ENCODE results near the gene GLIS1.
A peak's percentile ranks its signal among the peaks of the same experiment; 100 is the strongest.
"Not testable (repeated sequence)": the region's sequence is repeated elsewhere in the genome, so short reads cannot be mapped to it uniquely, and the experiment has no call there.

GLIS1 gene

GRCh38 chr1:53765657-53766056, 26.7 kb upstream of the GLIS1 start:
- peaks cover 39% of the 10 kb centered on the region for H3K36me3 ChIP-seq (ENCODE audit: low read depth)
- no peaks in the 10 kb centered on the region for H3K27me3 ChIP-seq (ENCODE audit: insufficient read depth, poor library complexity, severe bottlenecking)
- DNase-seq (ENCODE audit: low spot score) (no peak), ATAC-seq (ENCODE audit: low read depth) (peak; percentile 25; the same call in 1 of the 3 replicates)
- H3K9me3 ChIP-seq (ENCODE audit: severe bottlenecking): no peaks in the 10 kb centered on the region
- H3K27ac ChIP-seq (ENCODE audit: poor library complexity, severe bottlenecking): no peak overlapping the region
- H3K4me1 ChIP-seq (ENCODE audit: insufficient read depth, poor library complexity, severe bottlenecking): no peaks in the 10 kb centered on the region
- no peak for TF ChIP-seq CTCF (IDR thresholded peaks at IDR 0.05; ENCODE audit: poor library complexity, severe bottlenecking)
- no peak overlapping the region for H3K4me3 ChIP-seq (ENCODE audit: severe bottlenecking)

DNA sequence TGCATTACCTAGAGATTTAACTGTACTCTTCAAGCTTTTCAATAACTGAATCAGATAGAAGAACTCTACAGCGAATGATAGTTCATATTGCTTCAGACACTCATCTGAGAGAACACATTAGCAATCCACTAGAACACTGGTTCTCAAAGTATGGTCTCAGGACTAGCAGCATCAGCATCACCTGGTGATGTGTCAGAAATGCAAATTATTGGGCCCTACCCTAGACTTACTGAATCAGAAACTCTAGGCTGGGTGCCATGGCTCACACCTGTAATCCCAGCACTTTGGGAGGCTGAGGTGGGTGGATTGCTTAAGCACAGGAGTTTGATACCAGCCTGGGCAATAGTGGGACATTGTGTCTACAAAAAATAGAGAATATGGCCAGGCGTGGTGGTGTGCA, 24.9 kb upstream of the GLIS1 start:
- peaks cover 23% of the 10 kb centered on the region for H3K36me3 ChIP-seq (ENCODE audit: low read depth)
- no peaks in the 10 kb centered on the region for H3K9me3 ChIP-seq (ENCODE audit: severe bottlenecking)
- H3K27ac ChIP-seq (ENCODE audit: poor library complexity, severe bottlenecking): no peak overlapping the region
- no peak for TF ChIP-seq CTCF (IDR thresholded peaks at IDR 0.05; ENCODE audit: poor library complexity, severe bottlenecking)
- DNase-seq (ENCODE audit: low spot score): no peak
- H3K4me1 ChIP-seq (ENCODE audit: insufficient read depth, poor library complexity, severe bottlenecking): no peaks in the 10 kb centered on the region
- ATAC-seq (ENCODE audit: low read depth): peak; percentile 41; the same call in 1 of the 3 replicates
- H3K27me3 ChIP-seq (ENCODE audit: insufficient read depth, poor library complexity, severe bottlenecking): no peaks in the 10 kb centered on the region
- H3K4me3 ChIP-seq (ENCODE audit: severe bottlenecking): no peak overlapping the region

GRCh38 chr1:53763461-53763860, 24.5 kb upstream of the GLIS1 start:
- peaks cover 20% of the 10 kb centered on the region for H3K36me3 ChIP-seq (ENCODE audit: low read depth)
- H3K9me3 ChIP-seq (ENCODE audit: severe bottlenecking): no peaks in the 10 kb centered on the region
- ATAC-seq (ENCODE audit: low read depth) (no peak), DNase-seq (ENCODE audit: low spot score) (no peak)
- H3K27me3 ChIP-seq (ENCODE audit: insufficient read depth, poor library complexity, severe bottlenecking): no peaks in the 10 kb centered on the region
- no peak for TF ChIP-seq CTCF (IDR thresholded peaks at IDR 0.05; ENCODE audit: poor library complexity, severe bottlenecking)
- no peak overlapping the region for H3K27ac ChIP-seq (ENCODE audit: poor library complexity, severe bottlenecking)
- no peaks in the 10 kb centered on the region for H3K4me1 ChIP-seq (ENCODE audit: insufficient read depth, poor library complexity, severe bottlenecking)
- no peak overlapping the region for H3K4me3 ChIP-seq (ENCODE audit: severe bottlenecking)

DNA sequence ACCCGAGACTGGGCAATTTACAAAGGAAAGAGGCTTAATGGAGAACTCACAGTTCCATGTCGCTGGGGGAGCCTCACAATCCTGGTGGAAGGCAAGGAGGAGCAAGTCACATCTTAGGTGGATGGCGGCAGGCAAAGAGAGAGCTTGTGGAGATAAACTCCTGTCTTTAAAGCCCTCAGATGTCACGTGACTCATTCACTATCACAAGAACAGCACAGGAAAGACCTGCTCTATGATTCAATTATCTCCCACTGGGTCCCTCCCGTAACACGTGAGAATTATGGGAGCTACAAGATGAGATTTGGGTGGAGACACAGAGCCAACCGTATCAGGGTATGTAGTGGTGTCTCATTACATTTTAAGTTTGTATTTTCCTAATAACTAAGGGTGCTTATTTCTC, 21.5 kb upstream of the GLIS1 start:
- not testable (repeated sequence) for DNase-seq (ENCODE audit: low spot score); H3K36me3 ChIP-seq (ENCODE audit: low read depth); ATAC-seq (ENCODE audit: low read depth)

GRCh38 chr1:53755874-53756273, 16.9 kb upstream of the GLIS1 start:
- Histone ChIP-seq H3K27me3 (ENCODE audit: insufficient read depth, poor library complexity, severe bottlenecking) (no peaks in the 10 kb centered on the region), H3K36me3 (ENCODE audit: low read depth) (no peaks in the 10 kb centered on the region), H3K27ac (ENCODE audit: poor library complexity, severe bottlenecking) (no peak overlapping the region), H3K4me1 (ENCODE audit: insufficient read depth, poor library complexity, severe bottlenecking) (no peaks in the 10 kb centered on the region), H3K4me3 (ENCODE audit: severe bottlenecking) (no peak overlapping the region), H3K9me3 (ENCODE audit: severe bottlenecking) (no peaks in the 10 kb centered on the region)
- no peak for ATAC-seq (ENCODE audit: low read depth)
- DNase-seq (ENCODE audit: low spot score): no peak
- TF ChIP-seq CTCF (IDR thresholded peaks at IDR 0.05; ENCODE audit: poor library complexity, severe bottlenecking): no peak

More for the DNA sequence above, 21.5 kb upstream of the GLIS1 start:
- not testable (repeated sequence) for H3K27ac ChIP-seq (ENCODE audit: poor library complexity, severe bottlenecking); H3K4me1 ChIP-seq (ENCODE audit: insufficient read depth, poor library complexity, severe bottlenecking); H3K27me3 ChIP-seq (ENCODE audit: insufficient read depth, poor library complexity, severe bottlenecking); H3K4me3 ChIP-seq (ENCODE audit: severe bottlenecking); H3K9me3 ChIP-seq (ENCODE audit: severe bottlenecking)

All from RWPE2 (cell line).